GM12891 (cell line): Measurements from ENCODE around the gene ARHGAP6.

ENCODE experiments used
- PAX5 ChIP-seq: IDR thresholded peaks from 2 replicates; pipeline ENCODE4 v1.6.1; 2011; ENCODE audit warnings: low read length, moderate library complexity, mild to moderate bottlenecking; ENCODE audit not compliant: insufficient read depth, severe bottlenecking
- POLR2A ChIP-seq: IDR thresholded peaks from 2 replicates; pipeline ENCODE4 v1.6.1; 2011; ENCODE audit warnings: low read depth, low read length, control low read depth
- POLR2AphosphoS5 ChIP-seq: IDR thresholded peaks from 2 replicates; pipeline ENCODE4 v1.6.1; 2011; ENCODE audit warnings: low read depth, low read length, control low read depth
- POU2F2 ChIP-seq: IDR thresholded peaks from 2 replicates; pipeline ENCODE4 v1.6.1; 2011; ENCODE audit warnings: low read depth, mild to moderate bottlenecking, control low read depth, low read length, moderate library complexity
- TAF1 ChIP-seq: IDR thresholded peaks from 2 replicates; pipeline ENCODE4 v1.6.1; 2011; ENCODE audit warnings: low read depth, low read length, control low read depth

- no peak for TF ChIP-seq POU2F2
- TF ChIP-seq TAF1, result no peak
- no peak for TF ChIP-seq POLR2AphosphoS5
- TF ChIP-seq POLR2A, result no peak
- TF ChIP-seq PAX5, result no peak
Measured at GRCh38 chrX:11148401-11148800, 517.3 kb downstream of the ARHGAP6 start.
